Epithelial cell of proximal tubule (primary cell): Measurements from ENCODE around the gene HTR6. TPM values are rescaled to one million over a fixed set of nuclear protein-coding genes. Genes with fewer than 3 reads are reported as not detected.

Source experiments
- DNase-seq: peaks from one replicate; pipeline ENCODE4 v3.0.0-alpha.2; 2011; ENCODE audit warnings: low read depth
- H3K4me3 ChIP-seq: 2 replicates; pipeline ENCODE4 v1.5.1; 2011; ENCODE audit warnings: low read depth, mild to moderate bottlenecking, low read length
- total RNA-seq: library from RNA; depleted of rRNA; stranded (reverse); fragments of >200 nt; gene quantifications from 2 replicates; pipeline ENCODE4 v1.2.3, GENCODE V29; 2015
- TF ChIP-seq, protein P1 (sequence below): conservative IDR thresholded peaks from 2 replicates; pipeline ENCODE4 v1.5.1; 2012; ENCODE audit warnings: low read depth, mild to moderate bottlenecking, low read length

The HTR6 gene
- total RNA-seq: not detected in 2 replicates

DNA sequence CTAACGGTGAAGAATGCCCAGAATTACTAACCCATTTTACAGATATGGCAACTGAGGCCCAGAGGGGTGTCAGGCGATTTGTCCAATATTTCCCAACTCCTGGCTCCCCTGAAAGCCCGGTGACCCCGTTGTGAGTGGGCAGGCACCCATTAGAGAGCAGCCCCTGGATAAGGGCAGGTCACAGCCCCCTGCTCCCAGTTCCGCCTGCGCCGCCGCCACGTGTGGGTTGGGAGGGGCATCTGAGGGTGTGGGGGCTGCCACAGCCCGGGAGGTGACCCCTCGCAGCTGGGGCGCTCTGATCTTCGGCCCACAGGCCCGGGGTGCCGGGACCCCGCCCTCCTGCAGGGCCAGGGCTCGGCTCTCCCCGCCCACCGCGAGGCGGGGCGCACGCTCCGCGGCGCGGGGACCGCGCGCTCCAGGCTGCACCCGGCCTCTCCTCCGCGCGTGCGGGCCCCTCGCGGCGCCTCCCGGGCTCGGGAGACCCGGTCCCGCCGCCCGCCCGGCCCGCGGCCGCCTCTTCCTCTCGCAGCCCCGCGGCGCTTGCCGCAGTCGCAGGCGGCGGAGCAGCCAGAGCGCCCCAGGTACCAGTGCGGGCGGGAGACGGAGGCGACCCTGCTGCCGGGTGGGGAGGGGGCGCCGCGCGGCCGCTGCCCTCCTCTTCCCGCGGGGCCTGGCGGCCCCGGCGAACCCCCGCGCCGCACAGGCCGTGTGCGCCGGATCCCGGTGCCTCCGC, at the start of gene HTR6:
TSS of gene HTR6 (plus strand) at position 423 of the 733 bp plus-strand sequence. CDS start 879 bp downstream, outside the sequence.
- TF ChIP-seq, protein P1, sequence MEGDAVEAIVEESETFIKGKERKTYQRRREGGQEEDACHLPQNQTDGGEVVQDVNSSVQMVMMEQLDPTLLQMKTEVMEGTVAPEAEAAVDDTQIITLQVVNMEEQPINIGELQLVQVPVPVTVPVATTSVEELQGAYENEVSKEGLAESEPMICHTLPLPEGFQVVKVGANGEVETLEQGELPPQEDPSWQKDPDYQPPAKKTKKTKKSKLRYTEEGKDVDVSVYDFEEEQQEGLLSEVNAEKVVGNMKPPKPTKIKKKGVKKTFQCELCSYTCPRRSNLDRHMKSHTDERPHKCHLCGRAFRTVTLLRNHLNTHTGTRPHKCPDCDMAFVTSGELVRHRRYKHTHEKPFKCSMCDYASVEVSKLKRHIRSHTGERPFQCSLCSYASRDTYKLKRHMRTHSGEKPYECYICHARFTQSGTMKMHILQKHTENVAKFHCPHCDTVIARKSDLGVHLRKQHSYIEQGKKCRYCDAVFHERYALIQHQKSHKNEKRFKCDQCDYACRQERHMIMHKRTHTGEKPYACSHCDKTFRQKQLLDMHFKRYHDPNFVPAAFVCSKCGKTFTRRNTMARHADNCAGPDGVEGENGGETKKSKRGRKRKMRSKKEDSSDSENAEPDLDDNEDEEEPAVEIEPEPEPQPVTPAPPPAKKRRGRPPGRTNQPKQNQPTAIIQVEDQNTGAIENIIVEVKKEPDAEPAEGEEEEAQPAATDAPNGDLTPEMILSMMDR: no peak
- no peak for DNase-seq
- H3K4me3 ChIP-seq: no peak within 1 kb of the TSS

DNA sequence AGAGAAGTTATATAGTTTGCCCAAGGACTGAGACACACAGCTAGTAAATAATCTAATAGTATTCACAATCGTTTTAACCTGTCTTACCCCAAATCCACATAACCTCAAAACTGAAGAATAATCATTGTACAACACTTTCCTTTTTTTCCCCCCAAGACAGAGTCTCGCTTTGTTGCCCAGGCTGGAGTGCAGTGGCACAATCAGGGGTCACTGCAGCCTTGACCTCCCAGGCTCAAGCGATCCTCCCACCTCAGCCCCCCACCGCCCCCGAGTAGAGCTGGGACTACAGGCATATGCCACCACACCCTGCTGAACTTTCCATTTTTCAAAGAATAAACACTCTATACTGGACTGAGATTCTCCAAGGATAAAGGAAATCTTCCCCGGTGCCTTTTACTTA, 49.2 kb upstream of the HTR6 start:
- no peak for DNase-seq
- H3K4me3 ChIP-seq: no peak overlapping the region
- TF ChIP-seq, protein P1: no peak

DNA sequence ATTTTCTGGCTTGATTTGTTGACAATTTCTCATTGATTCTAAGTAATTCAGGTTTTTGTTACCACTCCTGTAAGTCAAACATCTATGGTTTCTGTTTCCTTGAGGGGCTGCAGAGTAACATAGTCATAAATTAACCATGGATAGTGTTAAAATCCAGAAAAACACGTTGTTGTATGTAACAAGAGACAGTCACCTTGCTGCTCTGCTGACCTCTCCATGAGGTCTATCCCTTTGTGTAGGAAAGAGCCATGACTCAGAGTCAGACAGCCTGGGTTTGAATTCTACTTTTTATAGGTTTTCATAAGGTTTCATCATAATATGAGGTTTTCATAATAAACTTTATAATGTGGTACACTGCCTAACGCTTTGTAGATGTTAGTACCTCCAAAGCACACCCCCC, 48.2 kb upstream of the HTR6 start:
- no peak overlapping the region for H3K4me3 ChIP-seq
- DNase-seq: no peak
- TF ChIP-seq, protein P1: no peak

DNA sequence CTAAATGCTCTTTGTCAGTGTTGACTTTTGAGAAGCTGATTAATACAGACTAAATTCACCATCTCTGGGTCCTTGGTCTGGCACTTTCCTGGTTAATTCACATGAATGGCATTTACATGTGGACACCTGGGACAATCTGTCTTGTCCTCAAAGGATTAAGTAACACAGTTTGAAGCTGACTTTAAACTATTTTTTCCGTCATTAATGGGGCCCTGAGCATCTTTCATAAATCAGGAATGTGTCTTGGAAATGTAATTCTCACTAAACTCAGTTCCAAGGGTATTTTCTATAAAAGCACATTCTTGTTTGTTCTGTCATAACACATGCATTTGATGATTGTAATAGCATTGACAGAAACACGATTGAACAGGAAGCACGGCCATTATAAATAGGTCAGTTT, 47.3 kb upstream of the HTR6 start:
- H3K4me3 ChIP-seq: no peak overlapping the region
- no peak for DNase-seq
- TF ChIP-seq, protein P1: no peak

DNA sequence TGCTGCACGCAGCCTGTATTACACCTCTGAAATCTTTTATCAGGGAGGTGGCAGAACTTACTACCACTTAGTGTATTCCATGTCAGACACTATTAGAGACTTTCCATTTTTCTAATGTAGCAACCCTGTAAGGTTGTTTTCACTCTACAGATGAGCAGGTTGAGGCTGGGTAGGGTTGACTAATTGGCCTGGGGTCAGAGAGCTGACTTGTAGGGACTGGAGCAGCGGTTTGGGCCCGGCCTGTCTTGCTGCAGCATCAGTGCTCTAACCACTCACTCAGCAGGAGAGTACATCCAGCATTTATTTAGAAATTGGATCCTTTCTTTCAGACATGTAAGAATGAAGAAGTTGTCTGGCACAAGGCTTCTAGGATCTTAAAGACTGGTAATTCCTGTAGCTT, 46.2 kb upstream of the HTR6 start:
- TF ChIP-seq, protein P1: no peak
- no peak for DNase-seq
- H3K4me3 ChIP-seq: no peak overlapping the region

DNA sequence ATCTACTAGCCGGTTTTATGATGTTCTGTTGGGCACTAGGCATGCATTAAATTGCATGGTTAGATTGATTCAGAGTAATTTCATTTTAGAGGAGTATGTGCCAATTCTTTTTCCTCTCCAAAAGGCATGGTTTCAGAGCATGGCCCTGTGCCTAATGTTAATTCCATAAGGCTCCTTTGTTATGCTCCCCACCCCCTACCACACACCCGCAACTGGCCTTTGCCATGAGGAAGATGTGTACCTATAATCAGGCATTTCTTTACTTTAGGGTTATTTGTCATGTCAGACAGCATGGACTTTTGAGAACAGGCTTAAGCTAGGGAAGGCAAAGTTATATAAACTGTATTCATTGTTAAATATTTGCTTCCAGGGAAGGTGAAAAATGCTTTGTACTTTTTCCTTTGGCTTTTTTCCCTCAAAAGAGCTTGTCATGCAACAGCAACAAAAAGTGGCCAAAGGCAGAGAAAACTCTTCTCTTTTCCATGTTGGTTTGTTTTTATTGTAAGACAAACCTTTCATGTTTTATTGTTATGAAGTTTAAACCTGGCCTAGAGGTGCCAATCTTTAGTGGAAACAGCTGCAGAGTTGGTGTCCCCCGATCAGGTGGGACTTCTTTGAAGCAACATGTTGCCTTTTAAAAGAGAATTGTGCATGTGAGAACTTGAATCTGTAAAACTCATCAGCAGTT, 44.8 kb upstream of the HTR6 start:
- TF ChIP-seq, protein P1: no peak
- no peak for DNase-seq
- H3K4me3 ChIP-seq: no peak overlapping the region
